Right lobe of liver (tissue), 6 donors: ENCODE measurements around the gene TMCC2. TPM values are rescaled to one million over a fixed set of nuclear protein-coding genes. Genes with fewer than 3 reads are reported as not detected.

Experiments used
- ATAC-seq, 4 donors: fragments of 200-7000 bp; cut with Tn5 transposase; one replicate each; pipeline ENCODE4 v1.9.1; 2020; ENCODE audit warnings: mild to moderate bottlenecking in 4 of 4, moderate library complexity in 4 of 4
- DNase-seq, 3 donors: peaks; one replicate each; pipeline ENCODE4 v3.0.0-alpha.2; 2020
- H3K27ac ChIP-seq, 3 donors: fragments of 200-600 bp; one replicate each; pipeline ENCODE4 v1.8.0; 2022
- H3K27me3 ChIP-seq, 2 donors: fragments of 200-600 bp; one replicate each; pipeline ENCODE4 v1.8.0; 2022
- H3K36me3 ChIP-seq, 4 donors: fragments of 200-600 bp; sonication (generic) in 1 of 4; one replicate each; pipeline versions ENCODE4 v1.5.1 to v1.8.0; 2017 to 2022; ENCODE audit warnings: control low read depth in 1 of 4
- H3K4me1 ChIP-seq, 4 donors: fragments of 200-600 bp; sonication (generic) in 1 of 4; one replicate each; pipeline versions ENCODE4 v1.5.1 to v1.8.0; 2017 to 2022; ENCODE audit warnings: control low read depth in 1 of 4
- H3K4me3 ChIP-seq, 3 donors: fragments of 200-600 bp; one replicate each; pipeline ENCODE4 v1.8.0; 2022
- H3K9me3 ChIP-seq, 4 donors: fragments of 200-600 bp; sonication (generic) in 1 of 4; one replicate each; pipeline versions ENCODE4 v1.5.1 to v1.8.0; 2017 to 2022; ENCODE audit warnings: control low read depth in 1 of 4
- CTCF ChIP-seq, 4 donors: fragments of 200-600 bp in 3 of 4; fragments of 450-650 bp in 1 of 4; IDR thresholded peaks; one replicate each; pipeline versions ENCODE4 v1.5.1 to v1.8.0; 2016 to 2022; ENCODE audit warnings: antibody characterized with exemption in 4 of 4, mild to moderate bottlenecking in 2 of 4
- POLR2A ChIP-seq: fragments of 450-650 bp; IDR thresholded peaks from one replicate; pipeline ENCODE4 v1.6.1; 2017; ENCODE audit warnings: antibody characterized with exemption, mild to moderate bottlenecking
- WGBS: methylation state at CpG from one replicate; pipeline ENCODE4 v1.1.6; 2018; ENCODE audit warnings: low coverage, low lambda C conversion rate; ENCODE audit not compliant: insufficient coverage; ENCODE audit errors: missing lambda C conversion rate; 5-methylcytosine and 5-hydroxymethylcytosine counted together
- intact Hi-C, 2 donors: fragments of 100-400 bp; cut with DNase I; formaldehyde crosslinking; loops; one replicate each; pipeline versions ENCODE4 v1.11.2 to v1.14.1; 2022
- total RNA-seq, 6 experiments: library from RNA; depleted of rRNA in 2 of 6; stranded (reverse); fragments of >200 nt in 2 of 6; fragmentation: NEBNext Ultra II Directional in 3 of 6; extraction: Animal tissue kit (Norgen Biotek cat#: 25700) in 3 of 6; gene quantifications; one replicate each; pipeline versions ENCODE4 v1.1.0 to v1.2.4, GENCODE V29; 2016 to 2023
- donor health status: DM: no; HTN: yes; CAD: no.
- donor health status: DM: no; HTN: no; CAD: no.
- donor health status: DM: no; HTN: no; CAD: no.
- donor health status: DM: no; HTN: yes; CAD: no.
- donor health status: DM: no; HTN: yes; CAD: no.

Gene TMCC2
- total RNA-seq, 6 experiments from 2014 or later: 0.14 to 5.9 (median 0.30) TPM

GRCh38 chr1:205267306-205267902 is 39.7 kb downstream of the TMCC2 start:
- WGBS: 57% methylated on average over 5 of the region's 8 CpGs
- intact Hi-C loops: no loop called here
- DNase-seq (no peak), ATAC-seq (peak in 3 of 4 donors; percentile 48 to 69 (median 50))
- peaks cover 0 to 3% (median 0%) of the 10 kb centered on the region in 4 donors for H3K4me1 ChIP-seq
- H3K4me3 ChIP-seq: no peak overlapping the region
- H3K27me3 ChIP-seq: no peaks in the 10 kb centered on the region
- TF ChIP-seq POLR2A (no peak), CTCF (IDR thresholded peaks at IDR 0.05) (no peak)
- no peaks in the 10 kb centered on the region for H3K36me3 ChIP-seq
- H3K27ac ChIP-seq: no peak overlapping the region
- H3K9me3 ChIP-seq: no peaks in the 10 kb centered on the region

- no peaks in the 10 kb centered on the region for H3K27me3 ChIP-seq
- no peaks in the 10 kb centered on the region for H3K9me3 ChIP-seq
- no peaks in the 10 kb centered on the region for H3K36me3 ChIP-seq
- WGBS: 87% methylated on average over 7 of the region's 48 CpGs
- DNase-seq: no peak
- TF ChIP-seq CTCF (IDR thresholded peaks at IDR 0.05) (no peak), POLR2A (no peak)
- peaks cover 0 to 3% (median 0%) of the 10 kb centered on the region in 4 donors for H3K4me1 ChIP-seq
- H3K27ac ChIP-seq: no peak overlapping the region
- no peak for ATAC-seq
- no peak overlapping the region for H3K4me3 ChIP-seq
- intact Hi-C loops: no loop called here
Observed at GRCh38 chr1:205268846-205269680, 41.3 kb downstream of the TMCC2 start.

DNA sequence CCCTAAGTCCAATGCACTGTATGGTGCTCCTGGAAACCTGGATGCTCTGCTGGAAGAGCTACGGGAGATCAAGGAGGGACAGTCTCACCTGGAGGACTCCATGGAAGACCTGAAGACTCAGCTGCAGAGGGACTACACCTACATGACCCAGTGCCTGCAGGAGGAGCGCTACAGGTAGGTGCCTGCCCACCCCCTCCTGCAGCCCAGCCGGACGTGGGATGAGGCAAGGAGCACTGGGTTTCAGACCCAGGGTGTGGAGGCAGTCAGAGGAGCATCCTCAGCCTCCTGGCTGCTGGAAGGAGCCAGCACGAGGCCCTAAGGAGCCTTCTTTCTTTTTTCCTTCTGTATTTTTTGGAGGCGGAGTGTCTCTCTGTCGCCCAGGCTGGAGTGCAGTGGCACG is 42.0 kb downstream of the TMCC2 start:
- intact Hi-C loops: loop anchor here in 1 of 2 donors (5.0 kb wide), 1 partner anchor 58 kb away; no protein-coding TSS in a partner anchor
- H3K4me3 ChIP-seq: no peak overlapping the region
- no peaks in the 10 kb centered on the region for H3K9me3 ChIP-seq
- no peak overlapping the region for H3K27ac ChIP-seq
- no CpG with 5 or more reads among the region's 8 CpGs for WGBS
- ATAC-seq: no peak
- no peaks in the 10 kb centered on the region for H3K27me3 ChIP-seq
- H3K36me3 ChIP-seq: no peaks in the 10 kb centered on the region
- DNase-seq: no peak
- H3K4me1 ChIP-seq: peaks cover 0 to 3% (median 0%) of the 10 kb centered on the region in 4 donors
- no peak for TF ChIP-seq POLR2A
- TF ChIP-seq CTCF (IDR thresholded peaks at IDR 0.05): no peak

DNA sequence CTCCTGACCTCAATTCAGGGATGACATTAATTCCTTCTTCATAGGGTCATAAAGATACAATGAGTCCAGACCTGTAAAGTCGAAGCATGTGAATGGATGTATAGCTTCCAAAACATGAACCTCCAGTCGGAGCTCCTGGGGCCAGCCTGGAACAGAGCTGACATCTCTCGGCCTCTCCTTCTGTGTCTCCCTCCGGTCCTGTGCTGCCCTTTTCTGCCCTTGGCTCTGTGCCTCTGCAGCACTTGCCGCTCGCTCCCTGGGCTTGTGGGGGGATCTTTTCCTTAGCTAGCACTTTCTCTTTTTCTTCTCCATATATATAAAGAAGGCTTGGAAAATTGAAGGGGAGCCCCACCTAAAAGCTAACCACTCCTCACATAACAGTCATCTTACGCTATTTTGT is 42.5 kb downstream of the TMCC2 start:
- DNase-seq: no peak
- WGBS: 61% methylated on average over 4 of the region's 7 CpGs
- intact Hi-C loops: loop anchor here in 1 of 2 donors (5.0 kb wide), 1 partner anchor 57 kb away; no protein-coding TSS in a partner anchor

More for the DNA sequence above, 42.5 kb downstream of the TMCC2 start:
- ATAC-seq: no peak
- Histone ChIP-seq H3K9me3 (no peaks in the 10 kb centered on the region), H3K4me1 (peaks cover 0 to 3% (median 0%) of the 10 kb centered on the region in 4 donors), H3K36me3 (no peaks in the 10 kb centered on the region), H3K27ac (no peak overlapping the region), H3K4me3 (no peak overlapping the region), H3K27me3 (no peaks in the 10 kb centered on the region)
- no peak for TF ChIP-seq CTCF (IDR thresholded peaks at IDR 0.05)
- TF ChIP-seq POLR2A: no peak
